Keratinocyte (primary cell): Measurements from ENCODE around the gene ALPI.

Source experiments
- CTCF ChIP-seq, 3 experiments: IDR thresholded peaks in 1 of 3; conservative IDR thresholded peaks in 1 of 3; optimal IDR thresholded peaks in 1 of 3; 2 replicates in 2 of 3; 3 replicates in 1 of 3; pipeline versions ENCODE3 to v1.5.1; 2011; ENCODE audit warnings: low read length in 3 of 3, mild to moderate bottlenecking in 3 of 3, moderate library complexity in 2 of 3, control low read depth in 1 of 3, inconsistent platforms in 1 of 3; ENCODE audit not compliant: insufficient read depth in 2 of 3; ENCODE audit errors: extremely low read depth in 1 of 3
- EZH2 ChIP-seq: IDR thresholded peaks from one replicate; pipeline ENCODE4 v1.6.1; 2012; ENCODE audit warnings: inconsistent platforms, mild to moderate bottlenecking, low read length, moderate library complexity

- no peak for TF ChIP-seq CTCF (optimal IDR thresholded peaks at IDR 0.05 in 1 of 3, IDR thresholded peaks at IDR 0.05 in 1 of 3, conservative IDR thresholded peaks at IDR 0.05 in 1 of 3; ENCODE audit: extremely low read depth in 1 of 3, insufficient read depth in 2 of 3, low read length in 3 of 3)
- no peak for TF ChIP-seq EZH2
These were observed 38.6 kb downstream of the ALPI start for GRCh38 chr2:232494542-232494941.
